K562 (cell line): ENCODE data around the gene ADAM19. TPM values are rescaled to one million over a fixed set of nuclear protein-coding genes. Genes with fewer than 3 reads are reported as not detected.

ENCODE experiments used
- ATAC-seq: fragments of 200-7000 bp; cut with Tn5 transposase; 3 replicates; pipeline ENCODE4 v1.9.1; 2020; ENCODE audit warnings: moderate library complexity
- BruUV-seq: library from RNA; stranded (reverse); fragments of 400-500 nt; replicated peaks from 2 replicates; lab custom pipeline; 2021; lab: Mats Ljungman, UMichigan
- CTCF ChIA-PET: fragments of 300-600 bp; formaldehyde crosslinking; extraction: SDS; loops from one replicate; lab custom pipeline; 2021; ENCODE audit warnings: low intra/inter-chr PET ratio; lab: Yijun Ruan, JAX
- POLR2A ChIA-PET: fragments of 300-600, 350-650 bp; sonication (Branson Sonifier 250); formaldehyde crosslinking; extraction: SDS; loops from one replicate; lab custom pipeline; 2021; ENCODE audit warnings: antibody characterized with exemption, inconsistent platforms; lab: Yijun Ruan, JAX
- DNase-seq, 4 experiments: peaks; one replicate each; pipeline versions ENCODE4 v3.0.0 to v3.0.0-alpha.2; 2011 to 2018; ENCODE audit warnings: low spot score in 3 of 4, mixed read lengths in 3 of 4; ENCODE audit errors: extremely low read depth in 1 of 4
- FAIRE-seq: peaks from 2 replicates; lab custom pipeline; 2011; peaks lifted over from hg19 to GRCh38; lab: Jason Lieb, UNC
- H2AFZ ChIP-seq: 2 replicates; pipeline ENCODE4 v1.6.0; 2011; ENCODE audit warnings: low read depth, low read length, control low read depth, inconsistent platforms
- H3K27ac ChIP-seq: fragments of 200-600 bp; 3 replicates; pipeline ENCODE4 v1.8.0; 2011; ENCODE audit warnings: low read depth, mild to moderate bottlenecking, control low read depth, inconsistent platforms, low read length, moderate library complexity, mixed read lengths; ENCODE audit errors: extremely low read depth
- H3K27me3 ChIP-seq, 2 experiments: fragments of 300-600 bp in 1 of 2; 2 replicates in 1 of 2; 3 replicates in 1 of 2; pipeline versions ENCODE4 v1.6.0 to v1.8.0; 2011; ENCODE audit warnings: inconsistent platforms in 2 of 2, low read length in 2 of 2, mild to moderate bottlenecking in 1 of 2, mixed read lengths in 1 of 2, moderate library complexity in 1 of 2; ENCODE audit not compliant: control insufficient read depth in 2 of 2, insufficient read depth in 2 of 2
- H3K36me3 ChIP-seq: fragments of 300-600 bp; 3 replicates; pipeline ENCODE4 v1.8.0; 2011; ENCODE audit warnings: mild to moderate bottlenecking, low read length, inconsistent platforms; ENCODE audit not compliant: control insufficient read depth, insufficient read depth
- H3K4me1 ChIP-seq, 2 experiments: fragments of 200-600 bp in 1 of 2; replicated peaks in 1 of 2; 2 replicates in 1 of 2; 3 replicates in 1 of 2; pipeline versions ENCODE4 v1.5.1 to v1.8.0; 2011; ENCODE audit warnings: inconsistent platforms in 2 of 2, low read length in 2 of 2, mild to moderate bottlenecking in 1 of 2, mixed read lengths in 1 of 2, moderate library complexity in 1 of 2; ENCODE audit not compliant: control insufficient read depth in 2 of 2, insufficient read depth in 2 of 2
- H3K4me2 ChIP-seq: 2 replicates; pipeline ENCODE4 v1.6.1; 2011; ENCODE audit warnings: low read length, control low read depth, inconsistent platforms, mixed read lengths; ENCODE audit not compliant: insufficient read depth
- H3K4me3 ChIP-seq: fragments of 200-600 bp; sonication (generic), shearing (Covaris generic); 2 replicates; pipeline ENCODE4 v1.5.1; 2016; ENCODE audit warnings: control low read depth, inconsistent platforms
- H3K79me2 ChIP-seq: fragments of 200-600 bp; 3 replicates; pipeline ENCODE4 v1.8.0; 2011; ENCODE audit warnings: low read length, inconsistent platforms; ENCODE audit not compliant: control insufficient read depth, insufficient read depth
- H3K9ac ChIP-seq, 2 experiments: 2 replicates each; pipeline versions ENCODE4 v1.6.0 to v1.6.1; 2011; ENCODE audit warnings: low read depth in 2 of 2, low read length in 2 of 2, control low read depth in 1 of 2, inconsistent platforms in 1 of 2, mild to moderate bottlenecking in 1 of 2, mixed read lengths in 1 of 2; ENCODE audit not compliant: insufficient read depth in 1 of 2
- H3K9me1 ChIP-seq: one replicate; pipeline ENCODE4 v1.6.0; 2011; ENCODE audit warnings: inconsistent platforms, mild to moderate bottlenecking, low read length, moderate library complexity; ENCODE audit not compliant: control insufficient read depth, insufficient read depth
- H3K9me3 ChIP-seq: replicated peaks from 2 replicates; pipeline ENCODE4 v1.5.1; 2011; ENCODE audit warnings: low read depth, low read length, inconsistent platforms; ENCODE audit not compliant: control insufficient read depth, insufficient read depth
- H4K20me1 ChIP-seq: replicated peaks from 2 replicates; pipeline ENCODE4 v1.6.1; 2011; ENCODE audit warnings: low read length, inconsistent platforms, mixed read lengths; ENCODE audit not compliant: control insufficient read depth, insufficient read depth
- ASH1L ChIP-seq: fragments of 450-650 bp; IDR thresholded peaks from 2 replicates; pipeline ENCODE4 v1.6.1; 2018; ENCODE audit warnings: borderline replicate concordance, mild to moderate bottlenecking, low read depth; ENCODE audit not compliant: partially characterized antibody
- CTCF ChIP-seq, 3 experiments: IDR thresholded peaks in 2 of 3; conservative IDR thresholded peaks in 1 of 3; 2 replicates each; pipeline ENCODE4 v1.5.1; 2011 to 2012; ENCODE audit warnings: low read length in 3 of 3, mild to moderate bottlenecking in 3 of 3, control low read depth in 2 of 3, improper control_type of control experiment in 1 of 3, inconsistent platforms in 1 of 3, low read depth in 1 of 3, mixed read lengths in 1 of 3, moderate library complexity in 1 of 3; ENCODE audit not compliant: insufficient read depth in 2 of 3
- CTCFL ChIP-seq: IDR thresholded peaks from 2 replicates; pipeline ENCODE4 v1.6.1; 2011; ENCODE audit warnings: borderline replicate concordance, low read depth, mild to moderate bottlenecking, moderate library complexity, low read length; ENCODE audit not compliant: insufficient read depth, poor library complexity, severe bottlenecking
- LEF1 ChIP-seq: fragments of 450-650 bp; IDR thresholded peaks from 2 replicates; pipeline ENCODE4 v1.6.1; 2016; ENCODE audit warnings: mild to moderate bottlenecking
- RAD21 ChIP-seq, 2 experiments: fragments of 250-450 bp in 1 of 2; fragments of 450-650 bp in 1 of 2; sonication (Bioruptor Pico) in 1 of 2; formaldehyde crosslinking in 1 of 2; IDR thresholded peaks in 1 of 2; conservative IDR thresholded peaks in 1 of 2; 2 replicates each; pipeline versions ENCODE4 v1.4.0 to v1.8.0; 2020 to 2022; ENCODE audit warnings: mild to moderate bottlenecking in 2 of 2, moderate library complexity in 1 of 2
- REST ChIP-seq, 2 experiments: fragments of 450-650 bp; formaldehyde crosslinking in 1 of 2; IDR thresholded peaks; 2 replicates each; pipeline versions ENCODE4 v1.4.0 to v1.6.1; 2014 to 2020; ENCODE audit warnings: mild to moderate bottlenecking in 2 of 2, borderline replicate concordance in 1 of 2, low read depth in 1 of 2
- ZNF133 ChIP-seq: fragments of 250-450 bp; sonication (Bioruptor Pico); IDR thresholded peaks from 2 replicates; pipeline ENCODE4 v1.4.0; 2020; ENCODE audit warnings: mild to moderate bottlenecking
- whole genome bisulfite sequencing: fragments of 100-300 bp; shearing (Covaris generic); methylation state at CpG from one replicate; pipeline ENCODE4 v1.1.6; 2016; ENCODE audit warnings: low coverage, mixed read lengths; ENCODE audit not compliant: insufficient coverage; ENCODE audit errors: missing lambda C conversion rate; 5-methylcytosine and 5-hydroxymethylcytosine counted together
- in situ Hi-C: fragments of 300-500 bp; cut with MboI; formaldehyde crosslinking; loops from 4 replicates; pipeline ENCODE4 v1.15.0; 2018; ENCODE audit warnings: inconsistent platforms, mixed read lengths
- intact Hi-C: fragments of 100-400 bp; cut with micrococcal nuclease; formaldehyde crosslinking; loops from 2 replicates; pipeline ENCODE4 v1.14.2; 2022
- polyA plus RNA-seq, 8 experiments: library from polyadenylated mRNA; depleted of rRNA in 4 of 8; stranded (reverse) in 5 of 8; unstranded in 3 of 8; fragments of >200 nt; fragmentation: Nextera tagmentation in 2 of 8; fragmentation: Illumina TruSeq in 1 of 8; extraction: Ambion mirVana in 2 of 8; extraction: Trizol in 1 of 8; gene quantifications; 2 replicates each; pipeline versions ENCODE4 v1.2.1 to v1.2.3, GENCODE V29; 2011 to 2014; ENCODE audit warnings: inconsistent platforms in 1 of 8, missing spikeins in 1 of 8
- total RNA-seq, 7 experiments: library from RNA; depleted of rRNA in 6 of 7; stranded (reverse); fragments of >200 nt in 6 of 7; fragmentation: Illumina TruSeq in 2 of 7; extraction: Trizol in 2 of 7; gene quantifications; 2 replicates each; pipeline versions ENCODE4 v1.2.1 to v1.2.3, GENCODE V29; 2011 to 2021; ENCODE audit warnings: low replicate concordance in 1 of 7

Gene ADAM19
- total and polyA plus RNA-seq, 9 of the 15 experiments (the other 6 are each of a cell fraction or from before 2014, with no cell fraction given), result 0.11 to 1.1 (median 0.43) TPM

- Histone ChIP-seq H3K4me3 (no peak overlapping the region), H3K9me3 (no peaks in the 10 kb centered on the region), H4K20me1 (no peaks in the 10 kb centered on the region), H3K36me3 (no peaks in the 10 kb centered on the region), H2AFZ (no peak overlapping the region), H3K27ac (no peak overlapping the region), H3K4me2 (no peak overlapping the region), H3K4me1 (no peaks in the 10 kb centered on the region), H3K9me1 (no peaks in the 10 kb centered on the region), H3K27me3 (0 out of 5 replicates have a peak, but pooled peaks cover 0 to 6% of the 10 kb centered on the region in 2 experiments), H3K79me2 (no peaks in the 10 kb centered on the region), H3K9ac (no peak overlapping the region)
- intact Hi-C loops, result loop anchor here (5.0 kb wide), 1 partner anchor 129 kb away; no protein-coding TSS in a partner anchor
- TF ChIP-seq REST (IDR thresholded peaks at IDR 0.05; ENCODE audit: borderline replicate concordance) (peak; percentile 34; the same call in 1 of the 2 replicates), REST (CRISPR knock-in tag; IDR thresholded peaks at IDR 0.05; ENCODE audit: low read depth) (no peak), RAD21 (CRISPR knock-in tag; conservative IDR thresholded peaks at IDR 0.05 in 1 of 2, IDR thresholded peaks at IDR 0.05 in 1 of 2) (peak; percentile 29 to 62; a peak in 3 of 4 replicates), LEF1 (no peak), ZNF133 (CRISPR knock-in tag) (no peak), ASH1L (no peak), CTCFL (peak; percentile 52), CTCF (IDR thresholded peaks at IDR 0.05 in 2 of 3, conservative IDR thresholded peaks at IDR 0.05 in 1 of 3; ENCODE audit: insufficient read depth in 2 of 3, low read depth in 1 of 3, low read length in 3 of 3) (peak; percentile 58 to 70 (median 61))
- in situ Hi-C loops, result loop anchor here (10.0 kb wide), 1 partner anchor 227 kb away; no protein-coding TSS in a partner anchor
- CTCF ChIA-PET, result no interaction called here
- no TSS peak for BruUV-seq
- WGBS, result 100% methylated on average over 1 of the region's 1 CpG
- ATAC-seq (peak; percentile 86), FAIRE-seq (peak; percentile 83), DNase-seq (peak; percentile 45 to 64 (median 56))
- POLR2A ChIA-PET, result interaction anchor here (0.6 to 1.1 kb wide), 3 partner anchors 93 to 310 kb away, joined by 3 read pairs; partner anchors contain the start of gene THG1L
Observed at GRCh38 chr5:157471709-157472108, 103.9 kb downstream of the ADAM19 start.
